Sigmoid colon (tissue), 7 donors: ENCODE data around the gene MYO5B. TPM values are rescaled to one million over a fixed set of nuclear protein-coding genes. Genes with fewer than 3 reads are reported as not detected.
"Not testable (repeated sequence)": the region's sequence is repeated elsewhere in the genome, so short reads cannot be mapped to it uniquely, and the experiment has no call there.

Experiments
- DNase-seq: peaks from one replicate; pipeline ENCODE4 v3.0.0-alpha.2; 2019
- H3K27ac ChIP-seq, 4 donors: fragments of 200-600 bp; sonication (generic); one replicate each; pipeline ENCODE4 v1.5.1; 2016 to 2019; ENCODE audit warnings: mild to moderate bottlenecking in 1 of 4
- H3K27me3 ChIP-seq, 3 donors: fragments of 200-600 bp; sonication (generic); one replicate each; pipeline ENCODE4 v1.5.1; 2019; ENCODE audit warnings: mild to moderate bottlenecking in 1 of 3
- H3K36me3 ChIP-seq, 4 donors: fragments of 200-600 bp; sonication (generic); one replicate each; pipeline ENCODE4 v1.5.1; 2016 to 2019
- H3K4me1 ChIP-seq, 4 donors: fragments of 200-600 bp; sonication (generic); one replicate each; pipeline ENCODE4 v1.5.1; 2017 to 2019
- H3K4me3 ChIP-seq, 4 donors: fragments of 200-600 bp; sonication (generic); one replicate each; pipeline ENCODE4 v1.5.1; 2017 to 2019; ENCODE audit warnings: mild to moderate bottlenecking in 2 of 4, moderate library complexity in 1 of 4
- H3K9me3 ChIP-seq, 4 donors: fragments of 200-600 bp in 3 of 4; sonication (generic) in 3 of 4; one replicate each; pipeline versions ENCODE4 v1.5.1 to v1.6.1; 2013 to 2019
- EP300 ChIP-seq, 4 donors: sonication (generic); formaldehyde crosslinking; IDR thresholded peaks; one replicate each; pipeline ENCODE4 v1.6.1; 2017; ENCODE audit warnings: antibody characterized with exemption in 4 of 4
- POLR2A ChIP-seq, 2 donors: fragments of 450-650 bp; IDR thresholded peaks; one replicate each; pipeline ENCODE4 v1.6.1; 2016; ENCODE audit warnings: antibody characterized with exemption in 2 of 2, mild to moderate bottlenecking in 2 of 2, moderate library complexity in 2 of 2
- POLR2AphosphoS5 ChIP-seq, 4 donors: sonication (generic); formaldehyde crosslinking; IDR thresholded peaks; one replicate each; pipeline ENCODE4 v1.6.1; 2017; ENCODE audit warnings: antibody characterized with exemption in 4 of 4
- WGBS, 2 donors: extraction: QIAGEN DNeasy Blood & Tissue Kit; methylation state at CpG; one replicate each; pipeline ENCODE4 v1.1.7; 2013; 5-methylcytosine and 5-hydroxymethylcytosine counted together
- intact Hi-C: fragments of 100-400 bp; cut with DNase I; formaldehyde crosslinking; loops from one replicate; pipeline ENCODE4 v1.15.1; 2023
- polyA plus RNA-seq, 3 donors: library from polyadenylated mRNA; stranded (reverse); fragments of 200-250 nt; gene quantifications; one replicate each; pipeline ENCODE4 v1.2.3, GENCODE V29; 2013
- total RNA-seq, 4 donors: library from RNA; depleted of rRNA; stranded (reverse); fragments of >200 nt; gene quantifications; one replicate each; pipeline ENCODE4 v1.1.0, GENCODE V29; 2016
- TF ChIP-seq, protein P1 (sequence below), 4 experiments: fragments of 450-650 bp in 3 of 4; fragments of 200-600 bp in 1 of 4; IDR thresholded peaks; one replicate each; pipeline ENCODE4 v1.5.1; 2016 to 2019; ENCODE audit warnings: antibody characterized with exemption in 4 of 4, mild to moderate bottlenecking in 3 of 4, moderate library complexity in 2 of 4
- donor health status: healthy with polysubstance abuse.
- donor health status: Bipolar disorder and iron deficiency.
- donor health status: healthy.

MYO5B gene
- total and polyA plus RNA-seq, 7 donors: 0.14 to 80.7 (median 3.0) TPM

DNA sequence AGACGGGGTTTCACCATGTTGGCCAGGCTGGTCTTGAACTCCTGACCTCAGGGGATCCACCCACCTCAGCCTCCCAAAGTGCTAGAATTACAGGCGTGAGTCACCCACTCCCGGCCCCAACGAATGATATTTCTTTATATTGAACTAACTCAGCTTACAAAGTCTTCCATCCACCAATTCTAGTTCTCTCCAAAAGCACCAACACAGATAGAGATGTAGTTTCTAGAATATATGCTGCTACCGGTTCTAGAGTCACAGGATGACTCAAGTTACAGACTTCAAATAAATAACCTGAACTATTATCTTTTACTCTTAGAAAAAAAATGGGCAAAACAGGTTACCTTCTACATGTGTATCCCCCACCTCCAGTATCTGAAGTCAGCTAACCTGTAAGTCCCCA is 390.9 kb downstream of the MYO5B start:
- Histone ChIP-seq H3K27ac (no peak overlapping the region), H3K36me3 (peaks cover 0 to 17% (median 0%) of the 10 kb centered on the region in 4 donors), H3K9me3 (no peaks in the 10 kb centered on the region), H3K4me3 (no peak overlapping the region), H3K4me1 (peaks cover 0 to 11% (median 3%) of the 10 kb centered on the region in 4 donors), H3K27me3 (no peaks in the 10 kb centered on the region)
- TF ChIP-seq EP300 (IDR thresholded peaks at IDR 0.05) (no peak), POLR2A (IDR thresholded peaks at IDR 0.05) (no peak), POLR2AphosphoS5 (IDR thresholded peaks at IDR 0.05) (no peak)
- TF ChIP-seq, protein P1, sequence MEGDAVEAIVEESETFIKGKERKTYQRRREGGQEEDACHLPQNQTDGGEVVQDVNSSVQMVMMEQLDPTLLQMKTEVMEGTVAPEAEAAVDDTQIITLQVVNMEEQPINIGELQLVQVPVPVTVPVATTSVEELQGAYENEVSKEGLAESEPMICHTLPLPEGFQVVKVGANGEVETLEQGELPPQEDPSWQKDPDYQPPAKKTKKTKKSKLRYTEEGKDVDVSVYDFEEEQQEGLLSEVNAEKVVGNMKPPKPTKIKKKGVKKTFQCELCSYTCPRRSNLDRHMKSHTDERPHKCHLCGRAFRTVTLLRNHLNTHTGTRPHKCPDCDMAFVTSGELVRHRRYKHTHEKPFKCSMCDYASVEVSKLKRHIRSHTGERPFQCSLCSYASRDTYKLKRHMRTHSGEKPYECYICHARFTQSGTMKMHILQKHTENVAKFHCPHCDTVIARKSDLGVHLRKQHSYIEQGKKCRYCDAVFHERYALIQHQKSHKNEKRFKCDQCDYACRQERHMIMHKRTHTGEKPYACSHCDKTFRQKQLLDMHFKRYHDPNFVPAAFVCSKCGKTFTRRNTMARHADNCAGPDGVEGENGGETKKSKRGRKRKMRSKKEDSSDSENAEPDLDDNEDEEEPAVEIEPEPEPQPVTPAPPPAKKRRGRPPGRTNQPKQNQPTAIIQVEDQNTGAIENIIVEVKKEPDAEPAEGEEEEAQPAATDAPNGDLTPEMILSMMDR (IDR thresholded peaks at IDR 0.05): no peak
- intact Hi-C loops: no loop called here
- 87 to 89% methylated on average over 5 of the region's 5 CpGs for WGBS, 2 donors
- DNase-seq: no peak

DNA sequence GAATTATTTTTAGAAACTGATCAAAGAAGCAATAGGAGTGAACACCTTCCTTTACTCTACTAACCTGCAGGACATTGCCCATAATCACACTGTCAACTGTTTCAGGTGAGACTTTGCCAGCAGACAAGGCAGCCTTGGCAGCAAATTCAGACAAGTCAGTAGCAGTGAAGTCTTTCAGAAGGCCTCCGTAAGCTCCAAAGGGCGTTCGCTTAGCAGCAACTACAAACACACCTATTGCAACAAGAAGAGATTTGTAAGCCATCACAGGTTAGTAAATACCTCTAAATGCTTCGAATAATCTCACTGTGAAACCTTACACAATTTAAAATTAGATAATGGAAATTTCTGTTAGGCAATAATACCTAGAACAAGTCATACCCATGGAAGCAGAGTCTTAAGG is 392.3 kb downstream of the MYO5B start:
- no peak overlapping the region for H3K4me3 ChIP-seq
- TF ChIP-seq POLR2AphosphoS5 (IDR thresholded peaks at IDR 0.05) (no peak), POLR2A (IDR thresholded peaks at IDR 0.05) (no peak), EP300 (IDR thresholded peaks at IDR 0.05) (no peak)
- TF ChIP-seq, protein P1 (IDR thresholded peaks at IDR 0.05): no peak
- intact Hi-C loops: no loop called here

DNA sequence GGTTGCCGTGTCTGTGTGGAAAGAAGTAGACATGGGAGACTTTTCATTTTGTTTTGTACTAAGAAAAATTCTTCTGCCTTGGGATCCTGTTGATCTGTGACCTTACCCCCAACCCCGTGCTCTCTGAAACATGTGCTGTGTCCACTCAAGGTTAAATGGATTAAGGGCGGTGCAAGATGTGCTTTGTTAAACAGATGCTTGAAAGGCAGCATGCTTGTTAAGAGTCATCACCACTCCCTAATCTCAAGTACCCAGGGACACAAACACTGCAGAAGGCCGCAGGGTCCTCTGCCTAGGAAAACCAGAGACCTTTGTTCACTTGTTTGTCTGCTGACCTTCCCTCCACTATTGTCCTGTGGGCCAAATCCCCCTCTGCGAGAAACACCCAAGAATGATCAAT is 394.5 kb downstream of the MYO5B start:
- peaks cover 0 to 11% (median 0%) of the 10 kb centered on the region in 4 donors for H3K4me1 ChIP-seq
- DNase-seq, H3K4me3 ChIP-seq, H3K27ac ChIP-seq, intact Hi-C loops, H3K27me3 ChIP-seq, H3K9me3 ChIP-seq: not testable (repeated sequence)
- 93 to 97% methylated on average over 4 to 5 of the region's 5 CpGs for WGBS, 2 donors
- peaks cover 5 to 46% (median 12%) of the 10 kb centered on the region in 4 donors for H3K36me3 ChIP-seq

More for the DNA sequence above, 392.3 kb downstream of the MYO5B start:
- no peak overlapping the region for H3K27ac ChIP-seq
- H3K4me1 ChIP-seq: peaks cover 0 to 11% (median 3%) of the 10 kb centered on the region in 4 donors
- H3K9me3 ChIP-seq: no peaks in the 10 kb centered on the region
- peaks cover 0 to 25% (median 0%) of the 10 kb centered on the region in 4 donors for H3K36me3 ChIP-seq
- DNase-seq: no peak
- no peaks in the 10 kb centered on the region for H3K27me3 ChIP-seq
- WGBS, 2 donors: 95% methylated on average over 4 of the region's 4 CpGs

DNA sequence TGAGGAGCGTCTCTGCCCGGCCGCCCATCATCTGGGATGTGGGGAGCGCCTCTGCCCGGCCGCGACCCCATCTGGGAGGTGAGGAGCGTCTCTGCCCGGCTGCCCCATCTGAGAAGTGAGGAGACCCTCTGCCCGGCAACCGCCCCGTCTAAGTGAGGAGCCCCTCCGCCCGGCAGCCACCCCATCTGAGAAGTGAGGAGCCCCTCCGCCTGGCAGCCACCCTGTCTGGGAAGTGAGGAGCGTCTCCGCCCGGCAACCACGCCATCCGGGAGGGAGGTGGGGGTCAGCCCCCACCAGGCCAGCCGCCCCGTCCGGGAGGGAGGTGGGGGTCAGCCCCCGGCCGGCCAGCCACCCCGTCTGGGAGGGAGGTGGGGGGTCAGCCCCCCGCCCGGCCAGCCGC is 395.1 kb downstream of the MYO5B start:
- intact Hi-C loops: loop anchor here (10.0 kb wide), 1 partner anchor 55 kb away; no protein-coding TSS in a partner anchor
- Histone ChIP-seq H3K36me3 (peaks cover 7 to 53% (median 12%) of the 10 kb centered on the region in 4 donors), H3K4me1 (peaks cover 0 to 11% (median 0%) of the 10 kb centered on the region in 4 donors)
- not testable (repeated sequence) for H3K27me3 ChIP-seq, DNase-seq, H3K27ac ChIP-seq, H3K9me3 ChIP-seq, H3K4me3 ChIP-seq
- WGBS, 2 donors: 95% methylated on average over 19 to 23 of the region's 29 CpGs

DNA sequence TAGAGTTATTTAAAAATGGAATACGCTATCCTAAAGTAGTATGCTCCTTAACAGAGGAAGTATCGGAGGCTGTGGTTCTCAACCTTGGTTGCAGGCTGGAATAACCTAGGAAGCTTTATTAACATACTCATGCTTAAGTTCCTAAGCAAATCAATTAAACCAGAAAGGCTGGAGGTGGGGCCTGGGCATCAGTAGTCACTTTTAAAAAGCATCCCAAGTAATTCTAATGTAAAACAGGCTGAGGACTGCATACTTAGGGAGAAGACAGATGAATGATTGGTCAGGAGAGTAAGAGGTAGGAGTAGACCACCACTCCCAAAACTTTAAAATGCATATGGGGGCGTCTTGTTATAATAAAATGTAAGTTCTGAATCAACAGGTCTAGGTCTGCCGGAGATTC is 396.9 kb downstream of the MYO5B start:
- intact Hi-C loops: loop anchor here (10.0 kb wide), 1 partner anchor 57 kb away; no protein-coding TSS in a partner anchor
- whole genome bisulfite sequencing, 2 donors: 98 to 99% methylated on average over 4 of the region's 4 CpGs

More for the DNA sequence above, 396.9 kb downstream of the MYO5B start:
- Histone ChIP-seq H3K4me1 (peaks cover 0 to 2% (median 0%) of the 10 kb centered on the region in 4 donors), H3K27ac (no peak overlapping the region), H3K27me3 (no peaks in the 10 kb centered on the region), H3K4me3 (no peak overlapping the region), H3K36me3 (peaks cover 13 to 71% (median 18%) of the 10 kb centered on the region in 4 donors), H3K9me3 (no peaks in the 10 kb centered on the region)
- no peak for DNase-seq
- TF ChIP-seq, protein P1 (IDR thresholded peaks at IDR 0.05): no peak
